GM12878 (cell line): ENCODE data around the gene STK11. TPM values are rescaled to one million over a fixed set of nuclear protein-coding genes. Genes with fewer than 3 reads are reported as not detected.

Experiments used
- ATAC-seq: fragments of 200-7000 bp; cut with Tn5 transposase; 3 replicates; pipeline ENCODE4 v1.9.1; 2020; ENCODE audit warnings: mild to moderate bottlenecking, moderate library complexity
- BruUV-seq: library from RNA; stranded (reverse); fragments of 400-500 nt; replicated peaks from 2 replicates; lab custom pipeline; 2021; lab: Mats Ljungman, UMichigan
- CTCF ChIA-PET: fragments of 300-600 bp; sonication (Branson Sonifier 250); formaldehyde crosslinking; extraction: SDS; loops from one replicate; lab custom pipeline; 2021; ENCODE audit warnings: inconsistent platforms; lab: Yijun Ruan, JAX
- POLR2A ChIA-PET: fragments of 350-600 bp; formaldehyde crosslinking; extraction: SDS; loops from one replicate; lab custom pipeline; 2021; ENCODE audit warnings: inconsistent platforms; lab: Charles Lee
- RAD21 ChIA-PET: fragments of 300-600 bp; sonication (Branson Sonifier 250); formaldehyde crosslinking; loops from one replicate; lab custom pipeline; 2023; ENCODE audit warnings: antibody characterized with exemption; ENCODE audit not compliant: unreplicated experiment; lab: Charles Lee
- SMC1A ChIA-PET: fragments of 300-600 bp; sonication (Branson Sonifier 250); formaldehyde crosslinking; loops from one replicate; lab custom pipeline; 2023; ENCODE audit not compliant: unreplicated experiment, uncharacterized antibody; lab: Charles Lee
- DNase-seq: peaks from one replicate; pipeline ENCODE4 v3.0.0-alpha.2; 2011; ENCODE audit warnings: low read depth, low spot score
- FAIRE-seq: peaks from 3 replicates; lab custom pipeline; 2011; peaks lifted over from hg19 to GRCh38; lab: Jason Lieb, UNC
- H2AFZ ChIP-seq: 2 replicates; pipeline ENCODE4 v1.6.0; 2011; ENCODE audit warnings: low read depth, low read length, control low read depth; ENCODE audit not compliant: control insufficient read depth
- H3K27ac ChIP-seq: 2 replicates; pipeline ENCODE4 v1.5.1; 2011; ENCODE audit warnings: control low read depth; ENCODE audit not compliant: control insufficient read depth, insufficient read depth
- H3K27me3 ChIP-seq, 2 experiments: replicated peaks in 1 of 2; 2 replicates each; pipeline versions ENCODE4 v1.6.0 to v1.6.1; 2011; ENCODE audit warnings: low read length in 1 of 2; ENCODE audit not compliant: control insufficient read depth in 2 of 2, insufficient read depth in 2 of 2
- H3K36me3 ChIP-seq, 2 experiments: 2 replicates each; pipeline ENCODE4 v1.5.1; 2011; ENCODE audit warnings: low read length in 1 of 2; ENCODE audit not compliant: control insufficient read depth in 2 of 2, insufficient read depth in 2 of 2
- H3K4me1 ChIP-seq: 2 replicates; pipeline ENCODE4 v1.6.1; 2011; ENCODE audit warnings: mild to moderate bottlenecking, low read length, moderate library complexity, mixed read lengths; ENCODE audit not compliant: control insufficient read depth, insufficient read depth
- H3K4me2 ChIP-seq: 2 replicates; pipeline ENCODE4 v1.6.0; 2011; ENCODE audit warnings: control low read depth; ENCODE audit not compliant: control insufficient read depth, insufficient read depth
- H3K4me3 ChIP-seq: fragments of 200-600 bp; sonication (generic); 2 replicates; pipeline ENCODE4 v1.5.1; 2016
- H3K79me2 ChIP-seq: 2 replicates; pipeline ENCODE4 v1.6.0; 2011; ENCODE audit warnings: low read length; ENCODE audit not compliant: control insufficient read depth, insufficient read depth
- H3K9ac ChIP-seq: 2 replicates; pipeline ENCODE4 v1.8.0; 2011; ENCODE audit warnings: low read length, control low read depth, mixed read lengths; ENCODE audit not compliant: control insufficient read depth, insufficient read depth
- H3K9me3 ChIP-seq: replicated peaks from 3 replicates; pipeline ENCODE4 v1.5.1; 2011; ENCODE audit warnings: mild to moderate bottlenecking, low read length; ENCODE audit not compliant: control insufficient read depth, insufficient read depth
- H4K20me1 ChIP-seq: 2 replicates; pipeline ENCODE4 v1.6.0; 2011; ENCODE audit not compliant: control insufficient read depth, insufficient read depth
- ATF2 ChIP-seq: IDR thresholded peaks from 2 replicates; pipeline ENCODE4 v1.6.1; 2012; ENCODE audit warnings: low read length, inconsistent platforms
- E4F1 ChIP-seq: fragments of 450-650 bp; IDR thresholded peaks from 2 replicates; pipeline ENCODE4 v1.6.1; 2018; ENCODE audit warnings: borderline replicate concordance, mild to moderate bottlenecking; ENCODE audit not compliant: partially characterized antibody
- EP300 ChIP-seq, 2 experiments: fragments of 150-350 bp in 1 of 2; IDR thresholded peaks; 2 replicates each; pipeline ENCODE4 v1.6.1; 2011 to 2012; ENCODE audit warnings: low read depth in 2 of 2, low read length in 2 of 2, borderline replicate concordance in 1 of 2, improper control_type of control experiment in 1 of 2, inconsistent platforms in 1 of 2; ENCODE audit not compliant: control insufficient read depth in 1 of 2
- FOXK2 ChIP-seq: fragments of 450-650 bp; IDR thresholded peaks from 2 replicates; pipeline ENCODE4 v1.6.1; 2017; ENCODE audit warnings: mild to moderate bottlenecking, moderate library complexity
- KDM1A ChIP-seq: fragments of 200-600 bp; sonication (generic); IDR thresholded peaks from 2 replicates; pipeline ENCODE4 v1.6.1; 2016; ENCODE audit warnings: borderline replicate concordance
- MTA3 ChIP-seq: IDR thresholded peaks from 2 replicates; pipeline ENCODE4 v1.6.1; 2012; ENCODE audit warnings: low read length, inconsistent platforms, borderline replicate concordance
- POLR2AphosphoS5 ChIP-seq: IDR thresholded peaks from 2 replicates; pipeline ENCODE4 v1.6.1; 2011; ENCODE audit warnings: mild to moderate bottlenecking, low read length, inconsistent platforms
- RAD51 ChIP-seq: fragments of 450-650 bp; IDR thresholded peaks from 2 replicates; pipeline ENCODE4 v1.6.1; 2016; ENCODE audit warnings: moderate library complexity, mild to moderate bottlenecking, inconsistent platforms
- WGBS: methylation state at CpG from one replicate; pipeline ENCODE4 v1.1.6; 2016; ENCODE audit warnings: low lambda C conversion rate; ENCODE audit not compliant: insufficient replicate concordance, insufficient coverage; ENCODE audit errors: missing lambda C conversion rate; 5-methylcytosine and 5-hydroxymethylcytosine counted together
- in situ Hi-C: fragments of 300-500 bp; cut with MboI; formaldehyde crosslinking; loops from 9 replicates; pipeline ENCODE4 v1.14.3; 2018; ENCODE audit warnings: mixed read lengths
- intact Hi-C: fragments of 100-400 bp; cut with micrococcal nuclease; formaldehyde crosslinking; loops from one replicate; pipeline ENCODE4 v1.14.2; 2022; ENCODE audit not compliant: unreplicated experiment
- polyA plus RNA-seq, 11 experiments: library from polyadenylated mRNA; depleted of rRNA in 4 of 11; unstranded in 6 of 11; stranded (reverse) in 5 of 11; fragments of >200 nt; fragmentation: Nextera tagmentation in 4 of 11; fragmentation: Illumina TruSeq in 1 of 11; extraction: Ambion mirVana in 4 of 11; extraction: Trizol in 1 of 11; gene quantifications; 1 replicate in 1 of 11; 2 replicates in 10 of 11; pipeline versions ENCODE4 v1.2.1 to v1.2.3, GENCODE V29; 2011 to 2016; ENCODE audit warnings: inconsistent platforms in 2 of 11, missing spikeins in 2 of 11, low read depth in 1 of 11
- total RNA-seq, 4 experiments: library from RNA; depleted of rRNA in 3 of 4; stranded (reverse); fragments of >200 nt in 3 of 4; fragmentation: Illumina TruSeq in 1 of 4; extraction: Trizol in 1 of 4; gene quantifications; 2 replicates each; pipeline versions ENCODE4 v1.2.1 to v1.2.3, GENCODE V29; 2013 to 2021
- TF ChIP-seq, protein P1 (sequence below): fragments of 450-650 bp; IDR thresholded peaks from 2 replicates; pipeline ENCODE4 v1.6.1; 2017; ENCODE audit warnings: borderline replicate concordance
- TF ChIP-seq, protein P2 (sequence below): fragments of 450-650 bp; conservative IDR thresholded peaks from 2 replicates; pipeline ENCODE4 v1.6.1; 2017; ENCODE audit warnings: mild to moderate bottlenecking, moderate library complexity
- TF ChIP-seq, protein P3 (sequence below): IDR thresholded peaks from 2 replicates; pipeline ENCODE4 v1.6.1; 2011; ENCODE audit warnings: low read depth, mild to moderate bottlenecking, low read length, moderate library complexity, borderline replicate concordance; ENCODE audit errors: extremely low read depth

Gene STK11
- total and polyA plus RNA-seq, 10 of the 15 experiments (the other 5 are each of a cell fraction or from before 2014, with no cell fraction given), result 0.33 to 71.0 (median 23.8) TPM

DNA sequence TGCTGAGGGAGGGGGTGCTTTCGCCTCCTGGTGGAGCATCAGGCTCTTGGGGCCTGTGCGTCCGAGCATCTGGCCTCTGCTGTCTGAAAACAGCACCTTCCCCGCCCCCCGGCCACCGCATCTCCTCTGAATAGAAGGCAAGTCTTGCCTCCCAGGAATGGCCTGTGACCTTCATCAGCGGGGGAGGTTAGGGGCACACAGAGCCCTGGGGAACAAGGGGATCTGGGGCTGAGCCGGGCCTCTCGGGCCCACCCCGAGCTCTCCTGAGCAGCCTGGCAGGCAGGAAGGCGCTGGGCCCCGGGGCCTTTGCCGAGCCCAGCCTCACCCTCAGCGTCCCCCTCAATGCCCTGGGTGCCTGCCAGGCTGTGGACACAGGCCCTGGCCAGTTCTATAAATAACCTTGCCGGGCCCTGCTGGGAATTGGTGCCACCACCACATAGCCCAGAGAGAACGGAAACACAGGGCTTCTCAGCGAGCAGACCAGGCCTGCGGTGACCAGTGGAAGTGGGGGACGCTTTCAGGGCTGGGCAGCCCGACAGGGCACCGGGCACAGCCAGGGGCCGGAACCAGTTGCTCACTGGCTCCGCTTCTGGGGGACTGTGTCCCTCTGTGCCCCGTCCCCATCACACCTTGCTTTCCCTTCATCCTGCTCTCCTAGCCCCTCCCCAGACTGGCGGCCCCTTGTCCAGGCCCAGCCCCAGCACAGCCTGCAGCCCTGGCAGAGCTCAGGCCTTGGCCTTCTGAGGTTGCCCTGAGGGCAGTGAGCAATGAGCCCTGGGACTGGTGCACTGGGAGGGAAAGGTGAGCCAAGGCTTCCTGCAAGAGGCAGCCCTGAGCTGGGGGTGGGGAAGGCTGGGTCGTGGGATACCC lies 9.5 kb downstream of the STK11 start:
- H3K4me1 ChIP-seq, result peaks cover 17% of the 10 kb centered on the region
- no peaks in the 10 kb centered on the region; the same call in 1 of the 2 replicates for H4K20me1 ChIP-seq
- DNase-seq, result no peak
- no peak overlapping the region for H3K4me2 ChIP-seq
- H3K36me3 ChIP-seq, result peaks cover 10 to 12% of the 10 kb centered on the region in 2 experiments; a peak in 3 of 4 replicates
- no peak for ATAC-seq
- in situ Hi-C loops (no loop called here), intact Hi-C loops (no loop called here)
- POLR2A ChIA-PET, result interaction anchor here (1.6 kb wide), 1 partner anchor 11 kb away, joined by 6 read pairs; no protein-coding TSS in a partner anchor
- RAD21 ChIA-PET, result interaction anchor here (1.0 to 1.2 kb wide), 2 partner anchors 102 to 277 kb away, joined by 3 read pairs; no protein-coding TSS in a partner anchor
- peaks cover 56% of the 10 kb centered on the region for H3K79me2 ChIP-seq
- no TSS peak for BruUV-seq
- H3K9me3 ChIP-seq, result no peaks in the 10 kb centered on the region
- no peak overlapping the region for H2AFZ ChIP-seq
- H3K27me3 ChIP-seq, result no peaks in the 10 kb centered on the region
- SMC1A ChIA-PET, result no interaction called here
- 93% methylated on average over 26 of the region's 26 CpGs for WGBS
- FAIRE-seq, result no peak
- no peak overlapping the region for H3K9ac ChIP-seq
- no peak overlapping the region for H3K4me3 ChIP-seq
- no peak overlapping the region for H3K27ac ChIP-seq
- CTCF ChIA-PET, result no interaction called here
- TF ChIP-seq, protein P1, sequence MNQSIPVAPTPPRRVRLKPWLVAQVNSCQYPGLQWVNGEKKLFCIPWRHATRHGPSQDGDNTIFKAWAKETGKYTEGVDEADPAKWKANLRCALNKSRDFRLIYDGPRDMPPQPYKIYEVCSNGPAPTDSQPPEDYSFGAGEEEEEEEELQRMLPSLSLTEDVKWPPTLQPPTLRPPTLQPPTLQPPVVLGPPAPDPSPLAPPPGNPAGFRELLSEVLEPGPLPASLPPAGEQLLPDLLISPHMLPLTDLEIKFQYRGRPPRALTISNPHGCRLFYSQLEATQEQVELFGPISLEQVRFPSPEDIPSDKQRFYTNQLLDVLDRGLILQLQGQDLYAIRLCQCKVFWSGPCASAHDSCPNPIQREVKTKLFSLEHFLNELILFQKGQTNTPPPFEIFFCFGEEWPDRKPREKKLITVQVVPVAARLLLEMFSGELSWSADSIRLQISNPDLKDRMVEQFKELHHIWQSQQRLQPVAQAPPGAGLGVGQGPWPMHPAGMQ, result no peak
- TF ChIP-seq EP300 (IDR thresholded peaks at IDR 0.05; ENCODE audit: borderline replicate concordance in 1 of 2, control insufficient read depth in 1 of 2, low read depth in 2 of 2, low read length in 2 of 2), result no peak
- no peak for TF ChIP-seq E4F1
- no peak for TF ChIP-seq KDM1A
- TF ChIP-seq POLR2AphosphoS5, result no peak
- no peak for TF ChIP-seq RAD51
- TF ChIP-seq, protein P2, sequence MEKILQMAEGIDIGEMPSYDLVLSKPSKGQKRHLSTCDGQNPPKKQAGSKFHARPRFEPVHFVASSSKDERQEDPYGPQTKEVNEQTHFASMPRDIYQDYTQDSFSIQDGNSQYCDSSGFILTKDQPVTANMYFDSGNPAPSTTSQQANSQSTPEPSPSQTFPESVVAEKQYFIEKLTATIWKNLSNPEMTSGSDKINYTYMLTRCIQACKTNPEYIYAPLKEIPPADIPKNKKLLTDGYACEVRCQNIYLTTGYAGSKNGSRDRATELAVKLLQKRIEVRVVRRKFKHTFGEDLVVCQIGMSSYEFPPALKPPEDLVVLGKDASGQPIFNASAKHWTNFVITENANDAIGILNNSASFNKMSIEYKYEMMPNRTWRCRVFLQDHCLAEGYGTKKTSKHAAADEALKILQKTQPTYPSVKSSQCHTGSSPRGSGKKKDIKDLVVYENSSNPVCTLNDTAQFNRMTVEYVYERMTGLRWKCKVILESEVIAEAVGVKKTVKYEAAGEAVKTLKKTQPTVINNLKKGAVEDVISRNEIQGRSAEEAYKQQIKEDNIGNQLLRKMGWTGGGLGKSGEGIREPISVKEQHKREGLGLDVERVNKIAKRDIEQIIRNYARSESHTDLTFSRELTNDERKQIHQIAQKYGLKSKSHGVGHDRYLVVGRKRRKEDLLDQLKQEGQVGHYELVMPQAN, result no peak
- no peak for TF ChIP-seq FOXK2
- TF ChIP-seq, protein P3, sequence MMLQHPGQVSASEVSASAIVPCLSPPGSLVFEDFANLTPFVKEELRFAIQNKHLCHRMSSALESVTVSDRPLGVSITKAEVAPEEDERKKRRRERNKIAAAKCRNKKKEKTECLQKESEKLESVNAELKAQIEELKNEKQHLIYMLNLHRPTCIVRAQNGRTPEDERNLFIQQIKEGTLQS, result no peak
- TF ChIP-seq ATF2, result no peak
- TF ChIP-seq MTA3, result no peak
